Measurements from ENCODE around the gene NTN1.

Gene NTN1

DNA sequence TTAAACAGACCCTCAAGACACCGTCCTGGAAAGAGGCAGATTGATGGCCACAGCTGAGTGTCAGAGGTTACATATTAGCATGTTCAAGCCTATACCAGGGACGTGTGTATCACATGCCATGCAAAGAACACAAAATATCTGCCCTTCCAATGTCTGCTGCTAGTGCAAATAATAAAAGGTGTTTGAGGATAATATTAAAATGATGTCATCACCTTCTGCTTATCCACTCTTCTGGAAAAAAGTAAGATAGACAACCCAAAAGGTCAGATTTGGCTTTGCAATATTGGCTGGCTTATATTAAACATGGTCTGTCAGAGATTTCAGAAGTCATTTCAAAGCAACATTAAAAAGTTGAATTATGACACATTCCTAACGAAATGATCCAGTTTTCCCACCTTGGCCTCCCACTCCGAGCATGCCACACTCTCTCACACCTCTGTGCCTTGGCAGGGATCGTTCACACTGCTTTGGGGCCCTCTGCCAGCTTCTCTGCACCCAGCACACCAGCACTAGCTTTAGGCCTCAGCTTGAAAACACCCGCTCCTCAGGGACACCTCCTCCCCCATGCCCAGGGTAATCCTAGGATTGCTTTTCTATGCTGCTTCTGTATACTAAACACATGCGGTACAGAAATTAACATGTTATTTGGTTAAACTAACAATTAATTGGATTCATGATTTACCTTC lies 248.2 kb downstream of the NTN1 start:
- no peak overlapping the region for H2AFZ ChIP-seq (ENCODE audit: low read length)
- TF ChIP-seq EZH2 (IDR thresholded peaks at IDR 0.05; ENCODE audit: borderline replicate concordance, low read length) (no peak), CTCF (IDR thresholded peaks at IDR 0.05; ENCODE audit: low read length) (no peak)
- no peaks in the 10 kb centered on the region for H3F3A ChIP-seq (ENCODE audit: insufficient read depth, low read length)
- no peaks in the 10 kb centered on the region for H3K36me3 ChIP-seq (ENCODE audit: insufficient read depth, low read length)
- no peak overlapping the region for H3K9ac ChIP-seq (ENCODE audit: low read length)
- H3K4me1 ChIP-seq (ENCODE audit: insufficient read depth, low read length, severe bottlenecking), result no peaks in the 10 kb centered on the region
- no peaks in the 10 kb centered on the region for H3K9me2 ChIP-seq (ENCODE audit: low read depth, low read length)
- no peaks in the 10 kb centered on the region for H4K20me1 ChIP-seq (ENCODE audit: insufficient read depth, low read length)
- H3K9me3 ChIP-seq (ENCODE audit: low read length), result no peaks in the 10 kb centered on the region
- no peak overlapping the region for H3K27ac ChIP-seq (ENCODE audit: low read depth, low read length, poor library complexity, severe bottlenecking)
- H3K4me3 ChIP-seq (ENCODE audit: low read depth, low read length, poor library complexity, severe bottlenecking), result no peak overlapping the region
- H3K79me2 ChIP-seq (ENCODE audit: insufficient read depth, low read length), result no peaks in the 10 kb centered on the region
- H3K27me3 ChIP-seq (ENCODE audit: insufficient read depth, low read length), result no peaks in the 10 kb centered on the region
- H3K4me2 ChIP-seq (ENCODE audit: low read length), result no peak overlapping the region

- H3K9me2 ChIP-seq (ENCODE audit: low read depth, low read length), result no peaks in the 10 kb centered on the region
- TF ChIP-seq CTCF (IDR thresholded peaks at IDR 0.05; ENCODE audit: low read length) (no peak), EZH2 (IDR thresholded peaks at IDR 0.05; ENCODE audit: borderline replicate concordance, low read length) (no peak)
- no peaks in the 10 kb centered on the region for H3K27me3 ChIP-seq (ENCODE audit: insufficient read depth, low read length)
- H3F3A ChIP-seq (ENCODE audit: insufficient read depth, low read length), result no peaks in the 10 kb centered on the region
- no peak overlapping the region for H2AFZ ChIP-seq (ENCODE audit: low read length)
- no peak overlapping the region for H3K4me3 ChIP-seq (ENCODE audit: low read depth, low read length, poor library complexity, severe bottlenecking)
- H4K20me1 ChIP-seq (ENCODE audit: insufficient read depth, low read length), result no peaks in the 10 kb centered on the region
- no peaks in the 10 kb centered on the region for H3K36me3 ChIP-seq (ENCODE audit: insufficient read depth, low read length)
- H3K9ac ChIP-seq (ENCODE audit: low read length), result no peak overlapping the region
- no peak overlapping the region for H3K4me2 ChIP-seq (ENCODE audit: low read length)
- no peaks in the 10 kb centered on the region for H3K79me2 ChIP-seq (ENCODE audit: insufficient read depth, low read length)
- no peak overlapping the region for H3K27ac ChIP-seq (ENCODE audit: low read depth, low read length, poor library complexity, severe bottlenecking)
- no peaks in the 10 kb centered on the region for H3K4me1 ChIP-seq (ENCODE audit: insufficient read depth, low read length, severe bottlenecking)
- no peaks in the 10 kb centered on the region for H3K9me3 ChIP-seq (ENCODE audit: low read length)
Observed at GRCh38 chr17:9270921-9271320, 249.6 kb downstream of the NTN1 start.

- TF ChIP-seq EZH2 (IDR thresholded peaks at IDR 0.05; ENCODE audit: borderline replicate concordance, low read length) (no peak), CTCF (IDR thresholded peaks at IDR 0.05; ENCODE audit: low read length) (no peak)
- Histone ChIP-seq H2AFZ (ENCODE audit: low read length) (no peak overlapping the region), H3K4me2 (ENCODE audit: low read length) (no peak overlapping the region)
Observed at GRCh38 chr17:9271989-9272388, 250.7 kb downstream of the NTN1 start.

More at GRCh38 chr17:9271989-9272388, 250.7 kb downstream of the NTN1 start:
- no peak overlapping the region for H3K27ac ChIP-seq (ENCODE audit: low read depth, low read length, poor library complexity, severe bottlenecking)
- H3K4me3 ChIP-seq (ENCODE audit: low read depth, low read length, poor library complexity, severe bottlenecking), result no peak overlapping the region
- H3K9ac ChIP-seq (ENCODE audit: low read length), result no peak overlapping the region
- no peaks in the 10 kb centered on the region for H3K9me2 ChIP-seq (ENCODE audit: low read depth, low read length)
- H3K79me2 ChIP-seq (ENCODE audit: insufficient read depth, low read length), result no peaks in the 10 kb centered on the region
- H4K20me1 ChIP-seq (ENCODE audit: insufficient read depth, low read length), result no peaks in the 10 kb centered on the region
- H3K9me3 ChIP-seq (ENCODE audit: low read length), result no peaks in the 10 kb centered on the region
- no peaks in the 10 kb centered on the region for H3K4me1 ChIP-seq (ENCODE audit: insufficient read depth, low read length, severe bottlenecking)
- H3K36me3 ChIP-seq (ENCODE audit: insufficient read depth, low read length), result no peaks in the 10 kb centered on the region
- no peaks in the 10 kb centered on the region for H3K27me3 ChIP-seq (ENCODE audit: insufficient read depth, low read length)
- no peaks in the 10 kb centered on the region for H3F3A ChIP-seq (ENCODE audit: insufficient read depth, low read length)

Measured in OCI-LY1 (cell line).